GM21723 (cell line): ENCODE data around the gene MAEA.
"Not testable (repeated sequence)": the region's sequence is repeated elsewhere in the genome, so short reads cannot be mapped to it uniquely, and the experiment has no call there.

Experiments
- ATAC-seq: cut with Tn5 transposase; IDR thresholded peaks from one replicate; pipeline ENCODE4 v1.9.1; 2021; ENCODE audit warnings: mild to moderate bottlenecking, moderate library complexity; ENCODE audit not compliant: unreplicated experiment

MAEA gene

GRCh38 chr4:1277667-1278665, 11.7 kb upstream of the MAEA start:
- no peak for ATAC-seq

DNA sequence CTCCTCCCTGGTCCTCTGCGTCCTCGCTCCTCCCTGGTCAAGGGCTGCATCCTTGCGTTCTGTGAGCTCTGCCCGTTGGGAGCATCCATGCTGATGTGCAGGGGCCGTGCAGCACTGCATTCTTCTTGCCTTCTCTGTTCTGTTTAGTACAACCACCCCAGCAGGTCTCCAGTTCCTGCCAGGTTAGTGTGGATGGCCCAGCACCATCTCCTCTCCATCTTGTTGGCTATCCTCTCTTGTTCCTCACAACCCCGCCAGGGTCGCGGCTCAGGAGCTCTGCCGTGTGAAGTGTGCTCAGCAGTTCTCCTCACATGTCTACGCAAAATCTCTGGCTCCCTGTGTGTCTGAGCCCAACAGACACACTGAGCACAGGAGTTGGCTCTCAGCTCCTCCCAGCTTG, 10.4 kb upstream of the MAEA start:
- no peak for ATAC-seq

GRCh38 chr4:1283711-1284110, 6.0 kb upstream of the MAEA start:
- ATAC-seq: no peak

DNA sequence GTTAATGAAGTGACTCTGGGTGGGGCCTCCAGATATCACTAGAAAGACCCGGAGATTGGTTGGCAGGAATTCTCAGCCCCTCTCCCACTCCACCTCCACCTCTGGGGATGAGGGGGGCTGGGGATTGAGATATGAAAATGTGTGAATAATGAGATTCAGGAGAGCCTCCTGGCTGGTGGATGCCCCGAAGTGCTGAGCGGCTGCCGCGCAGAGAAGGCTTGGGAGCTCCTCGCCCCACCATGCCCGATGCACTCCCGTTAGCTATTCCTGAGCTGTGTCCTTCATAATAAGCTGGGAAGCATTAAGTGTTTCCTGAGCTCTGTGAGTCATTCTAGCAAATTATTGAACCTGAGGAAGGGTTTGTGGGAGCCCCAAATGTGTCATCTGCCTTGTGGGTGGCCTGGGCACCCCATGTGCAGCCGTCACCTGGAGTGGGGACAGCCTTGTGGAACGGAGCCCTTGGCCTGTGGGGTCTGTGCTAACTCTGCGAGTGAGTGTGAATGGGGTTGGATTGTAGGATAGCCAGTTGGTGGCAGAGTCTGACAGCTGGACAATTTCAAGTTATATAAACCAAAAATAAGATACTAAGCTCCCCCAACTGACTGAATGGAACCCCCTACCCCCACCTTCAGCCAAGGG, 4.4 kb upstream of the MAEA start:
- ATAC-seq: no peak

GRCh38 chr4:1285790-1286553, 3.7 kb upstream of the MAEA start:
- no peak for ATAC-seq

DNA sequence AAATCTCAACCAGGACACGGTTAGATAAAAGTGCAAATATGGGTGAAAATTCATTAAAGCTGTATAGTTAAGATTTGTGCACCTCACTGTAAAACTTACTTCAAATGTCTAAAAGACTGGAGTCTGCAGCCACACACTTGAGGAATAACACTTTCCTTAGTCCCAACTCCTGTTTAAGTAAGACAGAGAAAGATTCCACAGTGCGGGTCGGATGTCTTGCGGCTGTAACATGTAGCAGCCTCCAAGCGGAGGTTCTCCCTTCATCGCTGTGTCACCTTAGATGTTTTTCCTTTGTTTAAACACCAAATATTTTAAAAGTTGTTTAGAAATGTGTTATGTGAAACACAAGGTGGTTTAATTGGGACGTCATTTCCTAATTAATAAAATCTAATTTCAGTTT, 905 bp upstream of the MAEA start:
- no peak for ATAC-seq

DNA sequence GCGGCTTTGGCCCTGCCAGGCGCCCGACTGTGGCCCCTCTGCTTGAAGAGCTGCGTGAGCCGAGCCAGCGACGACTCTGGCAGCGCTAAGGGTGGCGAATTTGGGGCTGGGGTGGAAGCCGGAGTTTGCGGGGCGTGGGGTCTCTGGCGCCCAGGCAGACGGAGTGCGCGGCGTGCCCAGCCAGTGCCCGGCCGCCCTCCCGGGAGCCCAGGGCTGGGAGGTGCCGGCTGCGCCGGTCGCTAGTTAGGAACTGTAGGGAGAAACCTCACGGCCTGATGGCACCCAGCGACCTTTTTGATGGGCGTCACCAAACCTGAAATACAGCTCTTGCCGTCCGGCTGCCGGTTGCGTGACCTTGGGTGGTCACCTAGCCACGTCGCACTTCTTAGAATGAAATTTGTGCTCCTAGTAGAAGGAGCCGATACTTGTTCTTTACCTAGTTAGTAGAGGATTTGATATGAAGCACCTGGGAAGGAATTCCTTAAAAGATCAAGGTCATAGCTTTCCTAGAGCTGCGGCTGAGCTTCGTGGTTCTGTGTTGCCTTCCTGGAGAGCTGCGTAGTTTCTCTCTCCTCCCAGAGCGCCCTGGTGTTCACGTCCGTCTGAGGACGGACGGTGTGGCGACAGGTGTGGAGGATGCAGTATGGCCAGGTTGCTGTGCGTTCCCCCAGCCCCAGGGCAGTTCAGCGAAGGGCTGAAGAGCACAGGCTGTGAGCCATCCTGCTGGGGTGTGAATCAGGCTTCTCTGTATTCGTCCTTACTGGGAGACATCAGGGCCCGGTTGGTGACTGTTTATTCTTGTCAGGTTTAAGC, 680 bp downstream of the MAEA start:
- peak; percentile 2 for ATAC-seq

- no peak for ATAC-seq
Observed at GRCh38 chr4:1291091-1291490, 1.4 kb downstream of the MAEA start.

GRCh38 chr4:1291996-1292702, 2.5 kb downstream of the MAEA start:
- no peak for ATAC-seq

DNA sequence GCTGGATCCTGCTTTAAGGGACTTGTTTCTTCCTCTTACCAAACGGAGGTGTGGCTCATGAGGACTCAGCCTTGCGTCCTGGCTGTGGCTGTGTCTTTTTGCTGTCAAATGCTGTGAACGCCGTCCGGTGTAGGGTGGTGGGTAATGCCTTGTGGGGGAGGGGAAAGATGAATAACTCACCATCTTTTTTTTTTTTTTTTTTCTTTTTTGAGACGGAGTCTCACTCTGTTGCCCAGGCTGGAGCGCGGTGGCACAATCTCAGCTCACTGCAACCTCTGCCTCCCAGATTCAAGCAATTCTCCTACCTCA, 3.0 kb downstream of the MAEA start:
- not testable (repeated sequence) for ATAC-seq

GRCh38 chr4:1293531-1293941, 3.8 kb downstream of the MAEA start:
- no peak for ATAC-seq

DNA sequence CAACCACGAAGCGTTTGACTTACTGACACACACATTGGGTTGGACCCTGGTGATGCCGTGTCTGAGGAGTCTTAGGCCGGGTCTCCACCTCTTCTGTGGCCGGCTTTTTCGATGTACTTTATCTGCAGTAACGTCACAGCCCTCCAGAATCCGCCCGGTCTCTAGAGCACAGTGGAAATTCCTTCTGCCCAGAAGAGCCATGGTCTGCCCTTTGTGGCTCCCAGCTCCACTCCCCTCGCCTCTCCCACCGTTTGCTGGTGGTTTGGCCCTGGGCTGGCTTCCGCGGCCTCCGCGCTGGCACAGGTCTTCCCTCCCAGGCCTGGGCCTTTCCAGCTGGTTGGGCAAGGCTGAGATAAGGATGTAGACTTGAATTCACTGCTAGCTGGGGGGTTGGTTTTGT, 4.3 kb downstream of the MAEA start:
- no peak for ATAC-seq

- no peak for ATAC-seq
Observed at GRCh38 chr4:1294424-1294823, 4.7 kb downstream of the MAEA start.

GRCh38 chr4:1294891-1295290, 5.2 kb downstream of the MAEA start:
- ATAC-seq: no peak

- ATAC-seq: no peak
Observed at GRCh38 chr4:1295405-1296055, 5.8 kb downstream of the MAEA start.

GRCh38 chr4:1296324-1297022, 6.8 kb downstream of the MAEA start:
- ATAC-seq: no peak

- ATAC-seq: no peak
Observed at GRCh38 chr4:1297023-1297395, 7.3 kb downstream of the MAEA start.

DNA sequence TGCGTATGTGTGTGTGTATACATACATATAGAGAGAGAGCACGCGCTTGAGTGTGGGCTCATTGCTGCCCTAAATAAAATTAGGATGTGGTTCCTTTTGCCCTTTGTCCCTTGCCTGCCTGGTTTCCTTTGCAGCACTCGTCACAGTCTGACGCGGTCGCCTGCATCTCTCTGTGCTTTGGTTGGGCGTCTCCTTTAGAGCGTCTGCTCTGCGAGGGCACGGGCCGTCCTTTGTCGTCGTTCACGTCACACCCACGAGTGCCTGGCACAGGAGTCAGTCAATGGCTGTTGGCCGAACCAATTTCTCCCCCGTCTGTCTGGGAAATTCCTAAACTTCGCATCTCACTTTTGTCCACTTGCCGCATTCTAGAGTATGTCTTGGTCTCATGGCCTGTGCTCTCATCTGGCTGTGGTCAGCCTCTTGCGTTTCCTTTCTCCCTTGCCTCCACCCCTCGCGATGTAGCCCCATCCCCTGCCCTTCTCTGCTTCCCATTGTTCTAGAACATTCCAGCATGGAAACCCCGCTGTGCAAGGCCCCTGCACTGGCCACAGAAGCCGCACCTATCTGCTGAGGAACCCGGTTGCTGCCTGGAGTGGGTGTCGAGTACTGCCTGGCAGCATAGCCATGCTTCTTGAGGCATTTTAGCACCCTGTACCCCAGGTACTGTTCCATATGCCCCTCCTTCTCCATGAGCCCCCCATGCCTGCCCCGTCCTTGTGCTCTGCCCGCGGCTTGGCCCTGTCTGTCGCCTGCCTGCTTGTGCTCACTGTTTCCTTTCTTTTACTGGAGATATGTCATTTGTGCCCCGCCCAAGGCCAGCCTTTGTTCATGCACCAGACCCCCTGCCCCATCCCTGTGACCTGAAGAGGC, 8.0 kb downstream of the MAEA start:
- ATAC-seq: no peak
